ENCODE results near the gene CLTB.

CLTB gene

GRCh38 chr5:176436656-176437055, 20.3 kb upstream of the CLTB start:
- H3K9ac ChIP-seq = peak overlapping the region; percentile 38 to 75 (median 71)
- peak overlapping the region; percentile 37 to 65 (median 48); a peak in 18 of 20 replicates for H3K4me3 ChIP-seq
- H3K27ac ChIP-seq = peak overlapping the region in 10 of 11 experiments; percentile 29 to 88 (median 80); a peak in 20 of 22 replicates
- H4K20me1 ChIP-seq = no peaks in the 10 kb centered on the region
- no peaks in the 10 kb centered on the region for H3K36me3 ChIP-seq
- H3K4me2 ChIP-seq = peak overlapping the region; percentile 71 to 94 (median 85)
- H3K27me3 ChIP-seq = no peaks in the 10 kb centered on the region
- 0 out of 22 replicates have a peak, but pooled peaks of 1 of the 11 experiments have one; percentile 9 for TF ChIP-seq Cebpa-rat (IDR thresholded peaks at IDR 0.05)
- peaks cover 22 to 67% (median 59%) of the 10 kb centered on the region in 10 experiments for H3K4me1 ChIP-seq
- peaks cover 0 to 37% (median 24%) of the 10 kb centered on the region in 11 experiments; a peak in 17 of 22 replicates for H3K9me3 ChIP-seq (replicated peaks in 1 of 11)

- H3K36me3 ChIP-seq = no peaks in the 10 kb centered on the region
- peaks cover 28 to 45% (median 40%) of the 10 kb centered on the region in 10 experiments for H3K4me1 ChIP-seq
- H3K27ac ChIP-seq = no peak overlapping the region
- H3K9ac ChIP-seq = no peak overlapping the region
- H3K27me3 ChIP-seq = no peaks in the 10 kb centered on the region
- H3K9me3 ChIP-seq (replicated peaks in 1 of 11) = peaks cover 0 to 47% (median 27%) of the 10 kb centered on the region in 11 experiments; a peak in 17 of 22 replicates
- no peaks in the 10 kb centered on the region for H4K20me1 ChIP-seq
- no peak for TF ChIP-seq Cebpa-rat (IDR thresholded peaks at IDR 0.05)
- no peak overlapping the region for H3K4me2 ChIP-seq
- no peak overlapping the region for H3K4me3 ChIP-seq
These were observed 16.4 kb upstream of the CLTB start for GRCh38 chr5:176432707-176433106.

- Histone ChIP-seq H3K9me3 (replicated peaks in 1 of 11) (peaks cover 13 to 62% (median 44%) of the 10 kb centered on the region in 11 experiments), H3K9ac (peak overlapping the region; percentile 27 to 67 (median 57); a peak in 17 of 22 replicates), H3K4me1 (peaks cover 10 to 18% (median 15%) of the 10 kb centered on the region in 10 experiments), H3K4me2 (peak overlapping the region; percentile 58 to 90 (median 72); a peak in 21 of 22 replicates), H3K27me3 (no peaks in the 10 kb centered on the region), H3K27ac (peak overlapping the region in 10 of 11 experiments; percentile 51 to 82 (median 71); a peak in 18 of 22 replicates), H3K4me3 (no peak overlapping the region), H4K20me1 (no peaks in the 10 kb centered on the region), H3K36me3 (0 out of 22 replicates have a peak, but pooled peaks cover 0 to 4% (median 0%) of the 10 kb centered on the region in 11 experiments)
- no peak for TF ChIP-seq Cebpa-rat (IDR thresholded peaks at IDR 0.05)
These were observed 13.6 kb upstream of the CLTB start for GRCh38 chr5:176429972-176430371.

- H3K9ac ChIP-seq = no peak overlapping the region
- TF ChIP-seq Cebpa-rat (IDR thresholded peaks at IDR 0.05) = no peak
- peaks cover 10 to 18% (median 15%) of the 10 kb centered on the region in 10 experiments for H3K4me1 ChIP-seq
- H3K9me3 ChIP-seq (replicated peaks in 1 of 11) = peaks cover 19 to 64% (median 55%) of the 10 kb centered on the region in 11 experiments
- no peak overlapping the region for H3K4me2 ChIP-seq
- H3K27me3 ChIP-seq = no peaks in the 10 kb centered on the region
- no peak overlapping the region for H3K4me3 ChIP-seq
- H4K20me1 ChIP-seq = no peaks in the 10 kb centered on the region
- H3K36me3 ChIP-seq = 0 out of 22 replicates have a peak, but pooled peaks cover 0 to 4% (median 0%) of the 10 kb centered on the region in 11 experiments
- no peak overlapping the region for H3K27ac ChIP-seq
These were observed 11.6 kb upstream of the CLTB start for GRCh38 chr5:176427971-176428370.

GRCh38 chr5:176426876-176427275, 10.5 kb upstream of the CLTB start:
- H3K36me3 ChIP-seq = 0 out of 22 replicates have a peak, but pooled peaks cover 0 to 4% (median 0%) of the 10 kb centered on the region in 11 experiments
- no peak overlapping the region for H3K4me3 ChIP-seq
- TF ChIP-seq Cebpa-rat (IDR thresholded peaks at IDR 0.05) = no peak

GRCh38 chr5:176425791-176426190, 9.5 kb upstream of the CLTB start:
- H3K36me3 ChIP-seq = 0 out of 22 replicates have a peak, but pooled peaks cover 0 to 4% (median 0%) of the 10 kb centered on the region in 11 experiments
- peaks cover 39 to 68% (median 63%) of the 10 kb centered on the region in 11 experiments for H3K9me3 ChIP-seq (replicated peaks in 1 of 11)
- no peaks in the 10 kb centered on the region for H3K27me3 ChIP-seq
- no peak overlapping the region for H3K9ac ChIP-seq
- H3K4me1 ChIP-seq = peaks cover 8 to 14% (median 13%) of the 10 kb centered on the region in 10 experiments
- TF ChIP-seq Cebpa-rat (IDR thresholded peaks at IDR 0.05) = no peak
- H4K20me1 ChIP-seq = no peaks in the 10 kb centered on the region
- no peak overlapping the region for H3K4me3 ChIP-seq
- H3K4me2 ChIP-seq = no peak overlapping the region
- no peak overlapping the region for H3K27ac ChIP-seq

More at GRCh38 chr5:176426876-176427275, 10.5 kb upstream of the CLTB start:
- no peak overlapping the region for H3K4me2 ChIP-seq
- no peaks in the 10 kb centered on the region for H4K20me1 ChIP-seq
- no peak overlapping the region for H3K9ac ChIP-seq
- no peaks in the 10 kb centered on the region for H3K27me3 ChIP-seq
- peaks cover 10 to 18% (median 15%) of the 10 kb centered on the region in 10 experiments for H3K4me1 ChIP-seq
- no peak overlapping the region for H3K27ac ChIP-seq
- peaks cover 28 to 68% (median 58%) of the 10 kb centered on the region in 11 experiments for H3K9me3 ChIP-seq (replicated peaks in 1 of 11)

- TF ChIP-seq Cebpa-rat (IDR thresholded peaks at IDR 0.05) = no peak
- Histone ChIP-seq H3K27me3 (no peaks in the 10 kb centered on the region), H3K36me3 (0 out of 22 replicates have a peak, but pooled peaks cover 0 to 4% (median 0%) of the 10 kb centered on the region in 11 experiments), H3K4me3 (no peak overlapping the region), H4K20me1 (no peaks in the 10 kb centered on the region), H3K4me2 (no peak overlapping the region), H3K9ac (no peak overlapping the region), H3K4me1 (peaks cover 2 to 8% (median 7%) of the 10 kb centered on the region in 10 experiments), H3K27ac (no peak overlapping the region), H3K9me3 (replicated peaks in 1 of 11) (peaks cover 41 to 74% (median 70%) of the 10 kb centered on the region in 11 experiments)
These were observed 8.8 kb upstream of the CLTB start for GRCh38 chr5:176425138-176425537.

- Histone ChIP-seq H3K4me2 (no peak overlapping the region), H3K27ac (no peak overlapping the region), H4K20me1 (no peaks in the 10 kb centered on the region), H3K9me3 (replicated peaks in 1 of 11) (peaks cover 41 to 80% (median 76%) of the 10 kb centered on the region in 11 experiments), H3K9ac (no peak overlapping the region), H3K4me3 (no peak overlapping the region), H3K4me1 (no peaks in the 10 kb centered on the region), H3K36me3 (0 out of 22 replicates have a peak, but pooled peaks cover 0 to 4% (median 0%) of the 10 kb centered on the region in 11 experiments), H3K27me3 (no peaks in the 10 kb centered on the region)
- no peak for TF ChIP-seq Cebpa-rat (IDR thresholded peaks at IDR 0.05)
These were observed 7.8 kb upstream of the CLTB start for GRCh38 chr5:176424181-176424580.

GRCh38 chr5:176420972-176421544, 4.7 kb upstream of the CLTB start:
- H3K4me1 ChIP-seq = peaks cover 0 to 10% (median 8%) of the 10 kb centered on the region in 10 experiments; a peak in 17 of 20 replicates
- H3K36me3 ChIP-seq = 0 out of 22 replicates have a peak, but pooled peaks cover 0 to 4% (median 0%) of the 10 kb centered on the region in 11 experiments
- H3K4me3 ChIP-seq = no peak overlapping the region
- H3K27me3 ChIP-seq = no peaks in the 10 kb centered on the region
- H3K9ac ChIP-seq = no peak overlapping the region
- no peak for TF ChIP-seq Cebpa-rat (IDR thresholded peaks at IDR 0.05)
- no peak overlapping the region for H3K4me2 ChIP-seq
- H3K9me3 ChIP-seq (replicated peaks in 1 of 11) = peaks cover 39 to 66% (median 63%) of the 10 kb centered on the region in 11 experiments
- H4K20me1 ChIP-seq = no peaks in the 10 kb centered on the region
- H3K27ac ChIP-seq = no peak overlapping the region

All from BLaER1 treated with 17β-estradiol and CSF1 and Interleukin-3, amounts not matched to agents 10 nM and 100 nM (cell line).